ENCODE results near the gene PKP4.

DNA sequence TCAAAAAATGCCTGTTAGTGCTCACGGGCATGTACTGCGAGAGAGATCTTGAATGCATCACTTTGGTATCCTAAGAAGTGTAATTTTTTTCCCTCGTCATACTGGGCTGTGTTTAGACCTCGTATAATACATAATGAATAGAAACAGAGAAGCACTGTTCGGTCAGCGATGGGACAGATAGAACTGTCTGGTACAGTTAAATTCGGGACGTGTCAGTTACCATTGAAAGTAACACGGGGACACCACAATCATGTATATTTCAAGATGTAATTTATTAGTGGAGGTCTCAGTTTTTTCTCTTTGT lies 1.8 kb downstream of the PKP4 start:
- TF ChIP-seq, protein P1, sequence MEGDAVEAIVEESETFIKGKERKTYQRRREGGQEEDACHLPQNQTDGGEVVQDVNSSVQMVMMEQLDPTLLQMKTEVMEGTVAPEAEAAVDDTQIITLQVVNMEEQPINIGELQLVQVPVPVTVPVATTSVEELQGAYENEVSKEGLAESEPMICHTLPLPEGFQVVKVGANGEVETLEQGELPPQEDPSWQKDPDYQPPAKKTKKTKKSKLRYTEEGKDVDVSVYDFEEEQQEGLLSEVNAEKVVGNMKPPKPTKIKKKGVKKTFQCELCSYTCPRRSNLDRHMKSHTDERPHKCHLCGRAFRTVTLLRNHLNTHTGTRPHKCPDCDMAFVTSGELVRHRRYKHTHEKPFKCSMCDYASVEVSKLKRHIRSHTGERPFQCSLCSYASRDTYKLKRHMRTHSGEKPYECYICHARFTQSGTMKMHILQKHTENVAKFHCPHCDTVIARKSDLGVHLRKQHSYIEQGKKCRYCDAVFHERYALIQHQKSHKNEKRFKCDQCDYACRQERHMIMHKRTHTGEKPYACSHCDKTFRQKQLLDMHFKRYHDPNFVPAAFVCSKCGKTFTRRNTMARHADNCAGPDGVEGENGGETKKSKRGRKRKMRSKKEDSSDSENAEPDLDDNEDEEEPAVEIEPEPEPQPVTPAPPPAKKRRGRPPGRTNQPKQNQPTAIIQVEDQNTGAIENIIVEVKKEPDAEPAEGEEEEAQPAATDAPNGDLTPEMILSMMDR (IDR thresholded peaks at IDR 0.05): no peak
- TF ChIP-seq POLR2A (IDR thresholded peaks at IDR 0.05): no peak
